HG02870 (cell line): ENCODE results near the gene ZNF862.
A peak's percentile ranks its signal among the peaks of the same experiment; 100 is the strongest.
"Not testable (repeated sequence)": the region's sequence is repeated elsewhere in the genome, so short reads cannot be mapped to it uniquely, and the experiment has no call there.

Experiments
- ATAC-seq: cut with Tn5 transposase; IDR thresholded peaks from one replicate; pipeline ENCODE4 v1.9.1; 2021; ENCODE audit warnings: mild to moderate bottlenecking, moderate library complexity; ENCODE audit not compliant: unreplicated experiment

ZNF862 gene

GRCh38 chr7:149879271-149879743 lies 41.1 kb downstream of the ZNF862 start:
- no peak for ATAC-seq

GRCh38 chr7:149879766-149880637 lies 41.8 kb downstream of the ZNF862 start:
- no peak for ATAC-seq

GRCh38 chr7:149880638-149881311 lies 42.6 kb downstream of the ZNF862 start:
- ATAC-seq, result no peak

- no peak for ATAC-seq
These were observed 43.4 kb downstream of the ZNF862 start for GRCh38 chr7:149881328-149882247.

- ATAC-seq, result no peak
These were observed 44.3 kb downstream of the ZNF862 start for GRCh38 chr7:149882248-149883047.

GRCh38 chr7:149883048-149883438 lies 44.9 kb downstream of the ZNF862 start:
- no peak for ATAC-seq

GRCh38 chr7:149883452-149883861 lies 45.3 kb downstream of the ZNF862 start:
- ATAC-seq, result peak; percentile 75

GRCh38 chr7:149884016-149884415 lies 45.8 kb downstream of the ZNF862 start:
- ATAC-seq, result no peak

- no peak for ATAC-seq
These were observed 46.4 kb downstream of the ZNF862 start for GRCh38 chr7:149884541-149884940.

GRCh38 chr7:149885191-149886017 lies 47.2 kb downstream of the ZNF862 start:
- no peak for ATAC-seq

- no peak for ATAC-seq
These were observed 47.8 kb downstream of the ZNF862 start for GRCh38 chr7:149886018-149886415.

- ATAC-seq, result no peak
These were observed 49.1 kb downstream of the ZNF862 start for GRCh38 chr7:149887311-149887710.

GRCh38 chr7:149890715-149891114 lies 52.5 kb downstream of the ZNF862 start:
- not testable (repeated sequence) for ATAC-seq

GRCh38 chr7:149894957-149895356 lies 56.8 kb downstream of the ZNF862 start:
- ATAC-seq, result not testable (repeated sequence)

GRCh38 chr7:149907776-149908376 lies 69.7 kb downstream of the ZNF862 start:
- ATAC-seq, result not testable (repeated sequence)

- ATAC-seq, result not testable (repeated sequence)
These were observed 72.0 kb downstream of the ZNF862 start for GRCh38 chr7:149910219-149910618.

- ATAC-seq, result not testable (repeated sequence)
These were observed 74.0 kb downstream of the ZNF862 start for GRCh38 chr7:149912126-149912525.
